Upper lobe of right lung (tissue), 1 donor: ENCODE data around the gene SDHD. TPM values are rescaled to one million over a fixed set of nuclear protein-coding genes. Genes with fewer than 3 reads are reported as not detected.

Source experiments
- ATAC-seq: fragments of 200-7000 bp; cut with Tn5 transposase; one replicate; pipeline ENCODE4 v1.9.1; 2020; ENCODE audit warnings: mild to moderate bottlenecking, moderate library complexity
- DNase-seq: peaks from one replicate; pipeline ENCODE4 v3.0.0-alpha.2; 2020
- H3K27ac ChIP-seq: fragments of 200-600 bp; one replicate; pipeline ENCODE4 v1.8.0; 2022
- H3K27me3 ChIP-seq: fragments of 200-600 bp; one replicate; pipeline ENCODE4 v1.8.0; 2022; ENCODE audit warnings: mild to moderate bottlenecking
- H3K36me3 ChIP-seq: fragments of 200-600 bp; one replicate; pipeline ENCODE4 v1.8.0; 2022
- H3K4me1 ChIP-seq: fragments of 200-600 bp; one replicate; pipeline ENCODE4 v1.8.0; 2022
- H3K4me3 ChIP-seq: fragments of 200-600 bp; one replicate; pipeline ENCODE4 v1.8.0; 2022; ENCODE audit warnings: mild to moderate bottlenecking
- H3K9me3 ChIP-seq: fragments of 200-600 bp; one replicate; pipeline ENCODE4 v1.8.0; 2022
- CTCF ChIP-seq: fragments of 200-600 bp; IDR thresholded peaks from one replicate; pipeline ENCODE4 v1.8.0; 2022; ENCODE audit warnings: antibody characterized with exemption
- intact Hi-C: fragments of 100-400 bp; cut with DNase I; formaldehyde crosslinking; loops from one replicate; pipeline ENCODE4 v1.11.0; 2022
- total RNA-seq: library from RNA; stranded (reverse); fragmentation: NEBNext Ultra II Directional; extraction: Animal tissue kit (Norgen Biotek cat#: 25700); gene quantifications from one replicate; pipeline ENCODE4 v1.2.1, GENCODE V29; 2021
- donor health status: DM: no; HTN: yes; CAD: no; lungs with severe emphysema.

The SDHD gene
- total RNA-seq, 1 donor from 2014 or later: 90.1 TPM

DNA sequence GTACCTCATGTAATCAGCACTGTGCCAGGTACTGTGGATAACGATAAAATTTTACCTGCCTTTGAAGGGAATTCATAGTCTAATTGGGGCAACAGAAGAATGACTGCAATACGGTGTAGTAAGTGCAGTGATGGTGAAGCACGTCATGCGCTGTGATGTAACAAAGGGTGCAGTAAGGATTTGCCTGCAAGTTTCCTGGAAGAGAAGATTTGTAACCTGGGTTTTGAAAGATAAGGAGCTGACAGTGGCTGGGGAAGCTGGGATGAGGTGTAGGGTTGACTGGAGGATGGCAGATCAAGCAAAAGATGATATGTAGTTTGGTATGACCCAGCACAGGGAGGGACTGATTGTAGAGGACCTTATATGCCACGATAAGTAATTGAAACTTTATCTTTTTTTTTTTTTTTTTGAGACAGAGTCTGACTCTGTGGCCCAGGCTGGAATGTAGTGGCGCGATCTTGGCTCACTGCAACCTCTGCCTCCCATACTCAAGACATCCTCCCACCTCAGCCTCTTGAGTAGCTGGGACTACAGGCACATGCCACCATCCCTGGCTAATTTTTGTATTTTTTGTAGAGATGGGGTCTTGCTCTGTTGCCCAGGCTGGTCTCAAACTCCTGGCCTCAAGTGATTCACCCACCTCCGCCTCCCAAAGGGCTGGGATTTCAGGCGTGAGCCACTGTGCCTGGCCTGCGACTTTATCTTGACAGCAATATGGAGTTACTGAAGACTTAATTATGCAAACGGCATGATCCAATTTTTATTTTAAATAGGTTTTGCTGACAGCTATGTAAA, 11.3 kb downstream of the SDHD start:
- no peak for ATAC-seq
- H3K36me3 ChIP-seq: peaks cover 46% of the 10 kb centered on the region

DNA sequence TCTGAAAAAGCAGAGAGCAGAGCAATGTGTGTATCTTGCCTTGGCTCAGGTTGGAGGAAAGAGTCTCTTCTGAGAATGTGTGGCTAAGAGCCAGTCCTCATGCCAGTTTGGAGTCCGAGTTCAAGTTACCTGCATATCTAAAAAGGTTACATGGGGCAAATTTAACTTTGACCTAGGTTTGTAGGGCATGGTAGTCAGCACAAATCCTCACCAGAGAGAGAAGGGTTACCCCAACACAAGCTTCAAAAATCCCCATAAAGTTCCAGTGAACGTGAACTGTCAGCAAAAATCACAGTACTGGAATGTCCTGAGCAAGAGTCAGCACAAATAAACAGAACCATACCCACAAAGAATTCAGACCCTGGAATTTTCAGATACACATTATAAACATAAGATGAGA, 13.8 kb downstream of the SDHD start:
- intact Hi-C loops: no loop called here
- TF ChIP-seq CTCF: no peak
- no peaks in the 10 kb centered on the region for H3K9me3 ChIP-seq
- ATAC-seq (no peak), DNase-seq (no peak)
- H3K4me3 ChIP-seq: no peak overlapping the region
- H3K27ac ChIP-seq: no peak overlapping the region
- no peaks in the 10 kb centered on the region for H3K4me1 ChIP-seq
- H3K36me3 ChIP-seq: peaks cover 25% of the 10 kb centered on the region
- H3K27me3 ChIP-seq: no peaks in the 10 kb centered on the region

More for the DNA sequence above, 11.3 kb downstream of the SDHD start:
- no peak for DNase-seq
- Histone ChIP-seq H3K27me3 (no peaks in the 10 kb centered on the region), H3K9me3 (no peaks in the 10 kb centered on the region), H3K4me1 (no peaks in the 10 kb centered on the region), H3K4me3 (no peak overlapping the region), H3K27ac (no peak overlapping the region)
- intact Hi-C loops: no loop called here
- TF ChIP-seq CTCF: no peak

GRCh38 chr11:112103446-112103845, 16.8 kb downstream of the SDHD start:
- no peak overlapping the region for H3K4me3 ChIP-seq
- DNase-seq: no peak
- no peak for TF ChIP-seq CTCF
- no peaks in the 10 kb centered on the region for H3K4me1 ChIP-seq
- no peaks in the 10 kb centered on the region for H3K36me3 ChIP-seq
- H3K27me3 ChIP-seq: no peaks in the 10 kb centered on the region
- no peaks in the 10 kb centered on the region for H3K9me3 ChIP-seq
- no peak overlapping the region for H3K27ac ChIP-seq
- intact Hi-C loops: no loop called here
- ATAC-seq: no peak

DNA sequence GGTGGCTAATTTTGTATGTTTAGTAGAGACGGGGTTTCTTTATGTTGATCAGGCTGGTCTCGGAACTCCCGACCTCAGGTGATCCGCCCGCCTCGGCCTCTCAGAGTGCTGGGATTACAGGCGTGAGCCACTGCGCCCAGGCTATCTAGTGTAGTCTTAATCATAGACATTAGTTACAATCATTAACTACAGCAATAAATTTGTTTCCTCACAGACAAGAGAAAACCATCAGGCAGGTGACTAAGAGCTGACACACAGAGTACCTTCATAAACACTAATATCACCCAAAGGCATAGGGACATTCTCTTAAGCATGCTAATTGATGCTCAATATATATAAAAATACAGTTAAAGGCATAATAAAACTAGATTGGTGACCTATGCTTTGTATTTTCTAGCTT, 19.4 kb downstream of the SDHD start:
- DNase-seq: no peak
- Histone ChIP-seq H3K4me3 (no peak overlapping the region), H3K4me1 (no peaks in the 10 kb centered on the region), H3K27ac (no peak overlapping the region), H3K36me3 (no peaks in the 10 kb centered on the region), H3K27me3 (no peaks in the 10 kb centered on the region), H3K9me3 (no peaks in the 10 kb centered on the region)
- no peak for TF ChIP-seq CTCF
- ATAC-seq: no peak
- intact Hi-C loops: no loop called here

GRCh38 chr11:112113539-112114457, 27.1 kb downstream of the SDHD start:
- peaks cover 5% of the 10 kb centered on the region for H3K4me1 ChIP-seq
- no peaks in the 10 kb centered on the region for H3K9me3 ChIP-seq
- H3K27ac ChIP-seq: no peak overlapping the region
- H3K4me3 ChIP-seq: no peak overlapping the region
- peak; percentile 86 for ATAC-seq
- peak; percentile 72 for TF ChIP-seq CTCF
- no peaks in the 10 kb centered on the region for H3K36me3 ChIP-seq
- no peak for DNase-seq
- H3K27me3 ChIP-seq: no peaks in the 10 kb centered on the region
- intact Hi-C loops: no loop called here
